T-helper 22 cell (primary cell): ENCODE data around the gene DCAF8L1.
"Not testable (repeated sequence)": the region's sequence is repeated elsewhere in the genome, so short reads cannot be mapped to it uniquely, and the experiment has no call there.

ENCODE experiments used
- DNase-seq: peaks from one replicate; pipeline ENCODE4 v3.0.0-alpha.2; 2020; ENCODE audit warnings: low read depth

DCAF8L1 gene

DNA sequence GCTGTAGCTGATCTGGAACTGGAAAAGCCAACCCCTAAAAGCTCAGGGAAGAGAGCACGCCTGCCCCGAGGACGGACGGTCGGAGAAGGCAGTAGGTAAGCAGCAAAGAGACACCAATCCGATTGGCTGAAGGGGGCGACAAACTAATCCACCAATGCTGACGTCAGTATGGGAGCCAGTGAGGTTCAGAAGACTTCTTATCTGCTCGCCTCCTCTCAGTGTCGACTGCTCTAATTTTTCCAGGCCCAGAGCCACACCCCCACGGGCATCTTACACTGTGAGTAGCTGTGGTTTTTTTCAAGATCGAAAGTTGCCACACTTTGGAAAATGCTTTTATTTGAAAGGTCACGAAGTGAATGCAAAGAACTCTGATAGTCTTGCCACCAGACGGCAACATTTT is at the start of gene DCAF8L1:
Gene DCAF8L1 (minus strand): TSS at position 101 of the 400 bp plus-strand sequence. CDS start 115 bp downstream, outside the sequence.
- no peak for DNase-seq

DNA sequence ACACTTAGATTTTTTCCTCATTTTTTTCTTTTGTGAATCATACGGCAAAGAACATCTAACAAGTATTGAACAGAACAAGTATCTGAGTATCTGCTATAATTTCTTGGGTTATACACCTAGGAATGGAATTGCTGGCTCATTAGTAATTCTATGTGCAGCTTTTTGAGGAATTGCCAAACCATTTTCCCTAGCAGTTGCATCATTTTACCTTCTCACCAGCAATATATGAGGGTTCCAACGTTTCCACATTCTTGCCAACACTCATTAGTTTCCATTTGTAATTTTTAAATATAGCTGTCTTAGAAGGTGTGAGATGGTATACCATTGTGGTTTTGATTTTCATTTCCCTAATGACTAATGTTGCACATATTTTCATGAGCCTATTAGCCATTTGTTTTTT is 41.1 kb upstream of the DCAF8L1 start:
- DNase-seq = no peak

DNA sequence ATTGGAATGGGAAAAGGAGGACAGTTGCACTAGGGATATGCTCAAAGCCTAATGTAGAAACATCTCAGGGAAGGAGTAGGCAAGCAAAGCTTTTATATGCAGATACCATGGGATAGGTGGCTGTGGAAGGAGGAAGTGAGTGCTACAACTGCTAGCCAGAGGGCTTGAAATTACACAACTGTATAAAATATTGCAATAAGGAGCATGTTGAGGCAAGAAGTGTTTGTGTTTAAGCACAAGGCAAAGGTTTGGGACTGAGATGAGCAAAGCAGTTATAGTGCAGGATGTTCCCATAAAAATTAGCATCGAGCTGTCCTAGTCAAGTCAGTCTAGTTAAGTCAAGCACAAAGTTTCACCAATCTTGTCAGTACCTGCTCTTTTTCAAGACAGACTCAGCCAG is 35.6 kb upstream of the DCAF8L1 start:
- DNase-seq = no peak

DNA sequence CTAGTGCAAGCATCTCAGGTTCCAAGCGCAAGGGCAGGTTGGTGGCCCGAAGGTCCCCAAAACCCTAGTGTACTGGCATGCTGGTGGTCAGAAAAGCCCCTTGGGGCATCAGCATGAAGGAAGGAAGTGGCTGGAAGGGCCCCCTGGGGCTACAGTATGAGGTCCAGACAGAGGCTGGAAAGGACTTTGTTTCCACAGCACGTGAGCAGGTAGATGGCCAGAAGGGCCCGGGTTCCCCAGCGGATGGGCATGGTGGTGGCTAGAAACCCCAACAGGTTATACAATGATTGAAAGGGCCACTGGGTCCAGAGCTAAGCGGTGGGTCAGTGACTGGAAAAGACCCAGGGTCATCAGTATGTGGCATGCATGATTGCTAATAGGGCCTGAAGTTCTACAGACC is 34.7 kb upstream of the DCAF8L1 start:
- DNase-seq = no peak

DNA sequence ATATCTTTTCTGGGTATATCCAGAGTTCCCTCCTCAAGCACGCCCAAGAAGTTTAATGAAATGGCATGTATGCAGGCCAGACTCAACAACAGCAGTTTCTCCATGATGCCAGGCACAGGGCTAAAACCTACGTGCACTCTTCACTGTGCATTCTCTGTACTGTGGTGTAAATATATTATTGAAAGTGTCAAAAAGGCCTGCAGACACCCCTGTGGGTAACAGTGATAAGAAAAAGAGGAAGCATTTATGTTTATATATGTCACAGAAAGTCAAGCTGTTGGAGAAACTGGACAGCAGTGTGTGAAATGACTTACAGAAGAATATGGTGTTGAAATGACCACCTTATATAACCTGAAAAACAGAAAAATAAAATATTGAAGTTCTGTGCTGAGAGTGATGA is 29.6 kb upstream of the DCAF8L1 start:
- DNase-seq = no peak

DNA sequence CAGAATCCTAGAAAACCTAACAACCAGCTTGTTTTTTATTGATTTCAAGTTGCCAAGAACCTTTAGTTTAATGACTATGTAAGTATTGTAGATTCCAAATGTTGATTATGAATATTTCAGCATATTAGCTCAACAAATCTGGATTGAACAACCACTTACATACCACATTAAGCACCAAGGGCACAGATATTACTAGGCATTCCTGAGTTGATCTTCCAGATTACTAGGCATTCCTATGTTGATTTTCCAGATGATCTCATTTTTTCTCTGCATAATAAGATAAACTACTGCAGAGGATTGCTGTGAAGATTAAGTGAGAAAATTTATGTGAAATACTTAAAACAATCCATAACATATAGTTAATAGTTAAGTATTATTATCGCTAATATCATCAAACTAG is 17.4 kb upstream of the DCAF8L1 start:
- DNase-seq = no peak

DNA sequence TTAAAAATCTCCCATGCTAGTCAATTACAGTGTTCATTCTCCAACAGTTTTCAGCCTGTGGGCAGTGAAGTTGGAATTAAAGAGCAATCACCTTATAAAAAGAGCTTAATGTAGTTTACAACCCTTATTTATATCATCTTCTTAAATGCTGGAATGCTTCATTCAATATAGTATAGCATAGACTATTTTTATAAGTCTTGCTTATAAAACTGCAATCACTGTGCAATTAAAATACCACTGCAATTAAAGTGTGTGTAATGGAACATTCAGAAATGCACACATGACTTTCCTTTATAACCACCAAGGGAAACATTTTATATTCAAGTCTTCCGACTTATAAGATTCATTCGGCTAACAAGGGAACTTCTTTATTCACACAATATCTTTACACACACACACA is 16.4 kb upstream of the DCAF8L1 start:
- no peak for DNase-seq

DNA sequence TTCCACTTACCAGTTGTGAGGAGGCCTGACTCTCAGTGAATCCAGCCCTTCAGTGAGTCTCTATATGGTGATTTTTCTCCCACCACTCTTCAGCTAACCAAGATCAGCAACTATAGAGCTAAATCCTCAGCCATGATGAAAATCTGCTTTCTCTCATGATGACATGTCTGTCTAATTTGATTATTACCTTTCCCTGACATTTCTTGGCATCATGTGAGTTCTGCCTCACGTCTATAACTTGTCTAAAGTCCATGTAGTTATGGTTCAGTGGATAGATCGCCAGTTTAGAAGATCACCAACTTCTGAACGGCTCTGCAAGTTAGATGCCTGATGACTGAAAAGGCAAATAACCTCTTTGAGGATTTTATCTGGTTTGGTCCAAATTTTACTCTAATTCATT is 14.9 kb upstream of the DCAF8L1 start:
- DNase-seq = no peak

DNA sequence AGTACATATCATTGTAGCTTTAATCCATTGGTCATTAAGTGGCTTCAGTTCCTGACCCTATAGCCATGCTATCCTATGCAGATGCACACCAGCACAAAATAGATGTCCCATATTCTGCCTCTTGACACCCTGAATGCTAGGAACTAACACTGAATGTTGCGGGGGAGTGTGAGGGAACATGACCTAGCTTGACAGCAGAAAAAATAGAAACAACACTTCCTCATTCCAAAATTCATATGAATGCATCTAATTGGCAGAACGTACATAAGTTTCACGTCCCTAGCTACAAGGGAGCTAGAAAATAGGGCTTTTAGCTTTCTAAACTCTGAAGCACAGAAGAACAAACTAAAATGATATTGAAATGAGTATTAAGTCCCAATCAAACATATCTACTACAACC is 14.4 kb upstream of the DCAF8L1 start:
- DNase-seq = no peak

DNA sequence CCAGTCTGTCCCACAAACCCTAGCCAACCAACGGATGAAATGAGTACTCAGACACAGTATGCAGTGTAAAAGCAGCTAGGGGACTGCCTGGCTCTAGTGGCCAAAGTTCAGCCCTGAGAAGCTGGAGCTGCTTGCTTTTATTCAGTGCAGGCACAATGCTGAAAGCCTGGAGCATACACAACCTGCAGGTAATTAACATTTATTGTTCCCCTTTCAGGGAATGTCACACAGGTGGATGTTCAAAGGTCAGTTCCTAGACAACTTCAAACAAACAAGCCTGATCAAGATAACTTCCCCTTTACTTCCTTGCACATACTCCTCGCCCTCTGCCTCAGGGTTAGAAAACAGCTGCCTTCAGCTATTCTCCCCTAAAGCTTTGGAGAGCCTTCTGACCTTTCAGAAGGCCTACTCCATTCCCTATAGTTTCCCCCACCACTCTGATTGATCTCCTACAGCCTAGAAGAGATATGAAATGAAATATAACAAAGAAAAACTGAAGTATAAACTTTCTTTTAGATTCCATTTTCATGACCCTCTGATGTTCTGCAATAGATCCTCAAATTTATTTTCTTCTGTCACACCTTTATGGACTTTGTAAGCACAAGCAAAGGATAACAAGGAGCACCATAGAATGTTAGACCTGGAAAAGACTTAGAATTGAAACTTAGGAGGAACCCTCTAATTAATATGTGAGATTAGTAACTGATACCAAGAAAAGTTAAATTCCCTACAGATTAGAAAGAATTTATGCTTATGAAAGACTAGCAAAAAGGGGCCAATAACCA is 6.8 kb upstream of the DCAF8L1 start:
- DNase-seq = no peak

DNA sequence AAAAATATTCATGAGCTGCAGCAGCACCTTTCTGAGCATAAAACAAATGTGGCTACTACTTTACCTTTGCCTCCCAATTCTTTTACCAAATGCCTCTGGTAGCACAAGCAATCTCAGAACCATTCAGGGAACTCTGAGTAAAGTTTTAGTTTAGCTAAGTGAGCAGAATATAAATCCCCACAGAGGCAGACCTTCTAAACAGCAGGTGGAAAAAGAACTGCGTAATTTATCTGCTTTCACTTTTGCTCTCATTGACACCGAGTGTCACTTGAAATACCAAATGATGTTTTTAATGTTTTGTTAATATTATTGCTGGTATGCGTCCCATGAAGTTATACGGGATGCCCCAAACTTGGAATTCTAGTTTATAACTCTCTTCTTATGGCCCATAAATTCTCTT is 4.3 kb downstream of the DCAF8L1 start:
- not testable (repeated sequence) for DNase-seq

DNA sequence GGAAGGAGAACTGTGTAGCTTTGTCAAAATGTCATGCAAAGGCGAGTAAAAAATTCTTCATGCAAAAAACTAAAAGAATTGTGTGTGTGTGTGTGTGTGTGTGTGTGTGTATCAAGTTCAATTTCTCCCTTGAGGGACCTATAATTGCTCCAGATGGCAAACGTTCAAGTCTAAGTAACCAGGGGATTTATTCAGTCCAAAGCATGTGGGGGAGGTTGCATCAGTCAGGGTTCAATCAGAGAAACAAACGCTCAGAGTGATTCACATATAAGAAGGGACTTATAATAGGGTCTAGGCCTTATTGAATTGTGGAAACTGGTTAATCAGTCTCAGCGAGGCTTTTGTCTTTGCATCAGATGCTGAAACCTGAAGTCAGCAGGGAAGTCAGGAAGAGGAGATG is 5.0 kb downstream of the DCAF8L1 start:
- DNase-seq = no peak

DNA sequence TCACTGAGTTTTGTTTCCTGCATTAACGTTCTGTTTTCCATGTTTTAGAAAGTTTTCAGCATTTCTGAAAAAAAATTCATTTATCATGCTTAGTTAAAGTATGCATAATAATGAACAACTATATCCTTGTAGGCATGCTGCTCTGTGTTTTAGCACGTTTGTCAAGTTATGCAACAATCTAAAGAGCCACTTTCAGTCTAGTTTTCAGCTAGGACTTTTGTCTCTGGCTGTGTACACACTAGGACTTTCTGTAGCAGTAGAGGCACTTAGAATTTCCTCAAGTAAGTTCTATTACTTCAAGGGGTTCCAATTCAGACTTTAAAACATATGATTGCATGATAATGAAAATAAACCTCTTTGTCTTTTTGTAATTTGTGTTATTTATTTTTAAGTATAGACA is 12.4 kb downstream of the DCAF8L1 start:
- no peak for DNase-seq

DNA sequence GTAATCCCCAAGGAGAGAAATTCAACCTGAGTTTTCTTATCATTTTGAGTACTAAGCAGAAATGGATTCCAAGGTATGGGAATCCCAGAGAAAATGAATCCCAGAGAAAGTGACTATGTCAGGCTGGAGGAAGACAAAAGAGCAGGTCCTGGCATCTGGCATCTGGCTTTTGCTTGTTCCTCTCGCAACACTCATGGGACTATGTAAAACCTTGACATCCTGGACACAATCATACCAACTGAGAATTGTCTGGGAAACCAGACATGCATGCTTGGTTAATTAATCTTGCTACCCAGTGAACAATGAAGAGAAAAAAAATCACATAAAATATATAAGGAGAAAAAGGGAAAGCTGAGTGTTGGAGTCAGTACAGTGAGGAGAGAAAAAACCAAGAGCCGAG is 12.9 kb downstream of the DCAF8L1 start:
- no peak for DNase-seq

DNA sequence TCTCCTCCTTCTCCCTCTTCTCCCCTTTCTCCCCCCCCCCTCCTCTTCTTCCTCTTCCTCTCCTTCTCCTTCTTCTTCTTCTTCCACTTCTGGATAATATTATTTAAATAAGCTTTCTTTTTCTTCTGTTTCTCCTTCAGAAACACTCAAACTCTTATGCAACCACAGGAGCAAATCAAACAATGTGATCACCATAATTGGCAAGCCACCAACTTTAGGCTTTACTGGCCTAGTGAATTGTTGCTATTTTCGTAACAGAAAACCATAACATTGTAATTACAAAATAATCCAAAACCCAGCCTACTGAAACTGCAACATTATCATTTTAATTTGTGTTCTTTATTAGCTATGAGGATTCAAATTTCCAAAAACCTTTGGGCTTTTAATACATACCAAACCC is 14.3 kb downstream of the DCAF8L1 start:
- DNase-seq = no peak

DNA sequence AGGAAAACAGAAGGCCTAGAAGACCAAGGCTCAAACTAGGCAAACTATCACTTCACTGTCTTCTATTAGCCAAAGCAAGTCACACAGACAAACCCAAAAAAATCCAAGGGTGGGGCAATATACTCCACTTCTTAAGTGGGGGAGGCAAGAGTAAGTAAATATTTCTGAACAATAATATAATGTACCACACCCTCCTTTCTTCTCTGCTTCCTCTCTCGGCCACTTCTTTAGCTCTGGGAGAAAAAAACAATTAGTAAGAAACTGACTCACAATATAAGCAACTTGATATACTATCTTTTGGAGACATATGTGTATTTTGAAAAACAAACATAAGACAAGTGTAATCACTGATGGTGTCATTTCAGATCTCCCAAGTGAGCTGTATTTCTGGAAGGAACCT is 14.8 kb downstream of the DCAF8L1 start:
- DNase-seq = no peak

DNA sequence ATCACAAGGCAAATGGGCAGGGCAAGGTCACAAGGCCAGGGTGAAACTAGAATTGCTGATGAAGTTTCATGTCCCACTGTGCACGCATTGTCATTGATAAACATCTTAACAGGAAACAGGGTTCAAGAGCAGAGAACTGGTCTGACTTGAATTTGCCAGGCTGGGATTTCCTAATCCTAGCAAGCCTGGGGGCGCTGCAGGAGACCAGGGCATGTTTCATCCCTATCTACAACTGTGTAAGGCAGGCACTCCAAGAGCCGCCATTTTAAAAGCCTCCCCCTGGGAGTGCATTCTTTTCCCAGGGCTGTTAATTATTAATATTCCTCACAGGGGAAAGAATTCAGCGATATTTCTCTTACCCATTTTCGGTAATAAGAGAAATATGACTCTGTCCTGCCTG is 15.9 kb downstream of the DCAF8L1 start:
- not testable (repeated sequence) for DNase-seq

DNA sequence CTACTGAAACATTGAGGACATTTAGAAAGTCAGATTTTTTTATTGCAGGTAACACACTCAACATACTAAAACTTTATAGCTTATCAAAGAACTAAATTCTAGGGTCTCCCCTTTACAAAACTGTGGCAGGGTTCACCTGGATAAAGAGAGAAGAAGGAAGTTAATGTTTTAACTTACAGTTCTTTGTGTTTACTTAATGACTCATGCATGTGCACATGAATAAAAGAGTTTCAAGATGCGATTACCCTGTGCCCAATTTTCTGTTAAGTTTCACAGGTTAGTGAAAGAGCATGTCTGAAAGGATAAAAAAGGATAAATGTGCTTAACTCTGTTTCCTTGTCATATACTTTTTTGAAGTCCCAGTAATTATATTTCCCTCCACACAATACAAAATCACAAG is 16.8 kb downstream of the DCAF8L1 start:
- no peak for DNase-seq

DNA sequence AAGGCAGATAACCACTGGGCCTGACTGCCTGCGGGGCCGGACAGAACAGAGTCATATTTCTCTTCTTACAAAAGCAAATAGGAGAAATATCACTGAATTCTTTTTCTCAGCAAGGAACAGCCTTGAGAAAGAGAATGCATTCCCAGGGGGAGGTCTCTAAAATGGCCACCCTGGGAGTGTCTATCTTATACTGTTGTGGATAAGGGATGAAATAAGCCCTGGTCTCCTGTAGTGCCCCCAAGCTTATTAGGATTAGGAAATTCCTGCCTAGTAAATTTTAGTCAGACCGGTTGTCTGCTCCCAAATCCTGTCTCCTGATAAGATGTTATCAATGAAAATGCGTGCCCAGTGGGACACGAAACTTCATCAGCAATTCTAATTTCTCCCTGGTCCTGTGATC is 20.8 kb downstream of the DCAF8L1 start:
- DNase-seq = not testable (repeated sequence)

DNA sequence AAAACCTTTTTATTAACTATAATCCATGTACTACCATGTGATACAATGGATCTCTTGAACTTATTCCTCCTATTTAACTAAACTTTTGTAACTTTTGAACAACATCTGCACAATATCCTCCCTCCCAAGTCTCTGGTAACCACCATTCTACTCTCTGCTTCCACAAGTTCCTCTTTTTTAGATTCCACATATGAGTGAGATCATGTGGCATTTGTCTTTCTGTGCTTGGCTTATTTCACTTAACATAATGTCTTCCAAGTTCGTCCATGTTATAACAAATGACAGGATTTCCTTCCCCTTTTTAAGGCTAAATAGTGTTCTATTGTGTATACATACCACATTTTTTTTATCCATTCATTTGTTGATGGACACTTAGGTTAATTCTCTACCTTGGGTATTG is 28.1 kb downstream of the DCAF8L1 start:
- DNase-seq = no peak

DNA sequence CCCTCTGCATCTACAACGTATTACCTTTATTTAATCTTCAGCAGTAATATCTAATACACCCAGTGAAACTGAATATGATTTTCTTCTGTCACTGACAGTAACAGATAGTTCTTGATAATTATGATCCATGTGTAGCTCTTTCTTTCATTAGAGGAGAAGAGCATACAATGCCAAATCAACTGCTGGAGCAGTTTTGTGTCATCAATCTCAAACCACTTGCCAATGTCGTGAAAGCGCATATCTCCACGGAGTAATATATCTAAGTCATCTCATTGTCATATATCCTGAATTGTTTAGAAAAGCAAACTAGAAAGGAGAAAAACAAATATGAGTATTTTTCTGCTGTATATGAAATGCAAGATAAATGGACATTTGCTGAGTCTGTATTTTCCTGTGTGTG is 47.9 kb downstream of the DCAF8L1 start:
- DNase-seq = no peak
